NOMO-1 treated with dmso at 0.1 percent for 144 hours (cell line): ENCODE data around the gene COPS2.
"Not testable (repeated sequence)": the region's sequence is repeated elsewhere in the genome, so short reads cannot be mapped to it uniquely, and the experiment has no call there.

Source experiments
- DNase-seq: peaks from one replicate; lab custom pipeline; 2025; ENCODE audit not compliant: unreplicated experiment; lab: John Stamatoyannopoulos, UW

The COPS2 gene

DNA sequence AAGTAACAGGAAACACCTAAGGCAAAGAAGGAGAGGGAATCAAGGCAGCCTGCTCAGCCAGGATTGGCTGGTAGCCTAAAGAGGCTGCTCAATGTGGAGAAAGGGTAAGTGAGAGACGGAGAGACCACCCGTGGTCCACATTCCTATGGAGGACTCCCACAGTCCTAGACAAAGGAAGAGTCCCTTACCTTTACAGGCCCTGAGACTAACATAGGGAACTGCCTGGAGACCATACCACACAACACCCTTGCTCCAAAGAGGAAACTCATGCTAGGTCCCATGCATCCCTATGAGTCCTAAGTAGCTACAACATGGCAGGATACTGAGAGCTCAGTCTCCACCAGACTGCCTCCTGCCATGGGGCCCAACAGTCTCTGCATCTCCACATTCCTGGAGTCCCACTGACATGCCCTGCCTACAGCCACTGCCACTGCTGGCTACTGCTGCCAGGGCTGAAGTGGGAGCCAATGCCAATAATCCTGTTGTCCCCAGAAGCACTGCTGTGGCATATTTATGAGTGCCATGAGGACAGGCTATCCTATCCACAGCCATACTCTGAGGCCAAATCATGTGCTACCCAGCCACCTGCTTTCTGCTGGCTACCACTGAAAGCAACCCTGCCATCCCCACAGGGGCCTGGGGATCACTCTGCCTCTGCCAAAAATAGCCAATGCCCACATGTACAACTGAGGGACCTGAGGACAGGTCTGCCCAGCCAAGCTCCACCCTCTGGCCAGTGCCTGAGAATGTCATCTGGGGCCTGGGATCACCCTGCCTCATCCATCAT lies 45.0 kb downstream of the COPS2 start:
- DNase-seq: no peak

DNA sequence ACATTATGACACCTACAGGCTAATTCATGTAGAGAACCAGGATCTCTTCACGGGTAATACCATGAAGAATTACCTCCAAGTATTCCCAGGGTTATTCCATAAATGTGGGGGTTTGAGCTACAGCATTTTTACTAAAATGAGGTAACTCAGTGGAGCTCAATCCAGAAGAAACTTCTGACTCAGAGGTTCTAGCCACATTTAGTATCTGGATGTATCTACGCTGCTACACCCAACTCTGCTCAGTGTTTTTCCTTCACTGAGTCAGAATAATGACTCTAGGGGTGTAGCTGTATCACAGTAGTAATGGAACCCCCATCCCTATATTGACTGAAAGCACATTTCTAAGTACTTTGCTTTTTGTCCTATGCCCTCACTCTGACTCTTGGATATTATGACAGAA lies 52.4 kb downstream of the COPS2 start:
- no peak for DNase-seq

DNA sequence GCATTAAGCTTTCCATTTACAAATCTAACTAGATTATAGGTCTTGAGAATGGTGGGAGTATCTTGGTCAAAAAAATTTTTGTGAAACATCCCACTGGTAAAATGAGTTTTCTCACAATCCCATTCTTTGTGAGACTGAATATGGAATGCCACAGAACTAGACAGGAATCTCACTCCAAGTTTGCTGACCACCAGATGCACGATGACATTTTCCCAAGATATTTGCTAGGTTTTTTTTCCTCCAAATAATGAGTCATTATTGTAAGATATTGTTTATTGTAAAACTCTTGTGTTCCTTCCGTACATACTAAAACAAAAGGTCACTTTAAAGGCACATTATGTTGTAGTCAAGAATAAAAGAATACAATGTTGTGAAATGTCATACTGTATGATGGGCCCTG lies 53.9 kb downstream of the COPS2 start:
- DNase-seq: no peak

DNA sequence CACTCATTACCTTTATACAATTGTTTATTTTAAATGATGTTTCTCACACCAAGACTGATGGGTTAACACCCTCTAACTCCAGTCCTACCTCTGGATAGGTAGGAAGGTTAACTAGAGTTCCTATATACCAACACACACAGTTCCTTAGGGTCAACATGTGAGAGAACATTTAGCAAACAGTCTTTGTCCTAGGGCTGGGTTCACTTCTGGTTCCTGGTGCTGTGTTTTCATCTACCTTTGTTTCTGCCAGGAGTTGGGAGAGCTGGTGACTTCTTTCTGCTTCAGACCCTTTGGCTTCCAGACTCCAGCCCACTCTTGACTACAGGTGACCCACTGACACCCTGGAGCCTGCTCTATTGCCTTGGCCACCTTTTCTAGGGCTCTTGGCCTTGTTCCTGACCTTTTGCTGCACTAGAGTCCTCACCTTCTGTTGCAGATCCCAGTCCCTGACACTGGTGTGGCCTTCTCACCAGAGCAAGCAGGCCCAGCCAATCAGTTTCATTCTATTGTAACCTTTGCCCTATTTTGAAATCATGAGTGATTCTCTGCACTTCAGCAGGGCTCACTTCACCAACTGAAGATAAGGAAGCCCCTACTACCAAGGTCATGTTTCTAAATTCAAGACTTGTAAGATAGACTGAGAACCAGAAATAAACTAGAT lies 59.2 kb downstream of the COPS2 start:
- peak; percentile 11 for DNase-seq

DNA sequence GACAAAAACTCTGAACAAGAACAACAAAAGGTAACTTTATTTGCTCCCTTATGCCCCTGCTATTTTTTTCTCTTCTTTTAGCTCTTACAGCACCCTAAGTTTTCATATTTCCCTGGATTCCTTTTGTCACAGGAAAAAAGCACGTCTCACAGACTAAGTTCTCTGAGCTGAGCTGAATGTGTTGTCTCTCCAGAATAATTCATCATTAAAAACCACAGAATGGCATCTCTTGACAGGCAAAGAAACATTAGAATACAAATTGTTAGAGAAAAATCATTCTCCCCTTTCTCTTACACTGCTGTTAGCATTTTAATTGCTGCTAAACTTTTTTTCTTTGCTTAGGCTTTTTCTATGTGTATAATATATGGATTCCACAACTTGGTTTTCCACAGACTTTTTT lies 60.5 kb downstream of the COPS2 start:
- no peak for DNase-seq

DNA sequence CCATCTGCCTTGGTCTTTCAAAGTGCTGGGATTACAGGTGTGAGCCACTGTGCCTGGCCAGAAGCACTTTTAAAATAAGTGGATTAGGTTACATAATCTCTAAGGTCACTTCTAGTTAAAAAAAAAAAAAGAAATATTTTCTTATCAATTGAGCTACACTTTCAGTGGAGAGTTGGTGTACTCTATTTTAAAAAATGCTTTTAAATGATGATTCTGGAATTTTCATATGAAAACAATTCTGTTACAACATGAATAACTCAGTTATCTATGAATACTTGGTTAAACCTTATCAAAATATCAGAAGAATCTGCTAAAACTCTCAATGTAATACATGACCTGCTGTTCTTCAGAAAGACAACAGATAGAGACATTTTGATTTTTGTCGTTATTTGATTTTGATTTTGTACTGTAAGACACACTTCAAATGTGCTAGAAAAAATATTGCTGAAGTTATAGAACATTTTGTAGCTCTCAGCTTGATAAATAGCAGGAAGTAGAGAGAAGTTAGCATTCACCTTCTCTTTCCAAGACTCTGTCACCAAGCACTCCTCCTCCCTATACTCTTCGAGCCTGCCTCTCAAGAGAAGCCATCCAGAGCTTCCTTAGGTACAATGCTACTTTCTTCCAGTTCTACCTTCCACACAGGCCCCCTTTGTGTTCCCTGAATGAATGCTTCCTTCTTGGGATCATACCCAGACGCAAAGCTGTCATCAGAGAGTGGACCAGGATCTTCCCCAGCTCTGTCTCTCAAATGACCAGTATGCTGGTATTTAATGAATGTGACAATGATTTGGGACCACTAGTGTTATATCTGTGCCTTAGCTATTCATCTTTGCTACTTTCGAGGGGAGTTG lies 61.9 kb downstream of the COPS2 start:
- no peak for DNase-seq

DNA sequence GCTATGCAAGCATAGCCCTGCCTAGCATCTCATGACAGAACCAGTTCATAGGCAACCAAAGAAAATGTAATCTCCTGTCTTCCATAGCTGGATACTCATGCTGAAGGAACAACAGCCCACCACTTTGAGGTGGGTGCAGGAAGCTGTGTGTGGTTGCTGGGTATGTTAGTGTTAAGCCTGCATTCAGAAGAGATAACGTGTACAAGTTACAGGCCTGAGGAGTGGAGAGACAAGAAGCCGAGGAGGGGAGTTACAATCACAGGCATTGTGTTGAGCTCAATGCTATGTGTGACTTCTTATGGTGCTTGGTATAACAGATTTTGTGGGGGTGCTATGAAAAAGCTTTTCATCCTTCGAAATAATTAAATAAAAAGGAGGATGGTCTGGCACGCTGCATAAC lies 66.4 kb downstream of the COPS2 start:
- DNase-seq: no peak

DNA sequence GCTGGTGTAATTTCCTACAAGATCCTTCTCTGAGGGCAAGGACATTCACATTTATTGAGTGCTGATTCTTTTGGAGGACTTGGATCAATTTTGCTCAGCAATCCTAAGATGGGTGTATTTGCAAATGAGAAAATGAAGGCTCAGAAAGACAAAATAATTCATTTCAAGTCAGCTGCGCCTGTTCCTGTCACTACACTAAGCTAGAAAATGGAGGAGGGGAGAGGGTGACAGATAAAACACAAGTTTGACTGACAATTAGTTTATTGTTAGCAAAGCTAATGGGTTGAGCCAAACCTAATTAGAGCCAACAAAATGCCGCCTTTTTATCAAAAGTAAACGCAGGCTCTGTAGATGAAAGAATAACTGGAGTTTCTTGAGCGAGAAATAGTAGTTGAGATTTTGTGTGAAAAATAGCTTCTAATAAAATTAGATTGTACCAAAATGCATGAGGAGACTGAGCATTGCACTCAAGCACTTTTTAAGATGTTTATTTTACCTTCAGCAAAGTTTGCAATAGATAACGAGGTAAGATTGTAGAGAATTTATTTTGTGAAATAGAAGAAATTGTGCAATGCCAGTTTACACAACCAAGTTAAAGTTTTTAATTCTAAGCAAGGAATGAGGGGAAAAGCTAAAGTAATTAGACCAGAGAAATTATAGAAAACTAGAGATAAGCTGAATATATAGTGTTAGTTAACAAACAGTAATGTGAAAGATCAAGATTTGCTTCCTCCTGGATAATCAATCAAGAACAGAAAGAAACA lies 69.5 kb downstream of the COPS2 start:
- DNase-seq: no peak

DNA sequence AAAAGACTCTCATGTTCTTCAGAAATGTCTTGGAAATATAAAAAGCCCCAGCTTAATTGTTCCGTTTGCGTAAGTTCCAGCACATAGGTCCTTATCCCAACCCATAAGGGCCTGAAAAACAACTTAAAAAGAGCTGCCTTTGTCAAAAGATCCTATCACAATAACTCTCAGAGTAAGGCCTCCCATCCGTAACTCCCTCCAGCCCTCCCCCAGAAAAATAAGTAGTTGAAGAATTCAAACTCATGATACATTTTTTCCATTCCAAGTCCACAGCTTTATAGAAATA lies 71.2 kb downstream of the COPS2 start:
- DNase-seq: no peak

DNA sequence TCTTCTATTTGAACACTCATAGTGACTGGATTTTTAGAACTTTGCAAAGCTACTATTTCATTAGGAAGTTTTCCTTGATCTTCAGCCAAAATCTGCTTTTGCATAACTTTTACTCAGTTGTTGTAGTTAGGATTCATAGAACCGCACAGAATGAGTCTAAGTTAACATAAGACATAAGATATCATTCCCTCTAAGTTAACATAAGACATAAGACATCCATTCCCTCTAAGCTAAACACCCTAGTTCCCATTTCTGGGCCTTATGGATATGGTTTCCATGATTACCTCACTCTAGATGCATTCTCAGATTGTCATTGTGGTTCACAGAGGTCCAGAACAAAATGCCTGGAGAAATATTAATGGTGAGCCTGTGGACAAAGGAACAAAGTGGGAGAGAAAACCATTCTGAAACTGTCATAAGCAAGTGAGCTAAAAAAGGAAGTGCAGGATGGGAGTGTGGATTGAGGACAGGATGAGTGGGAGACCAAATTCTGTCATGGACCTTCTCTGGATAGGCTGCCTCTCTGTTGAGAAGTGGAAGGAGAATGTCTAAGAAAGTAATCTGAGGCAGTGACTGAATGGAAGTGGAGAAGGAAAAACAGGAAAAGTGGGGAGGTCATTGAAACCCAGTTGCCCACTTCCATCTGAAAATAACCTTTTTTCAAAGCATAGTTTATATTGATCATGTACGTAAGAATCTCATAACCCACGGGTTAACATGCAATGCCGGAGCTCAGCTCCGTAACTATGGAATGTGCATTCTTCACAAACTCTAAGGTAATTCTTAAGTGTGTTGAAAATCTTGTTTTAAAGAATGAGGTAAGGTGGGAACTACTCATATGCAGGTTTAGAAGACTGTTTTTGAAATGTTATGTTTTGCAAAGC lies 71.8 kb downstream of the COPS2 start:
- no peak for DNase-seq

DNA sequence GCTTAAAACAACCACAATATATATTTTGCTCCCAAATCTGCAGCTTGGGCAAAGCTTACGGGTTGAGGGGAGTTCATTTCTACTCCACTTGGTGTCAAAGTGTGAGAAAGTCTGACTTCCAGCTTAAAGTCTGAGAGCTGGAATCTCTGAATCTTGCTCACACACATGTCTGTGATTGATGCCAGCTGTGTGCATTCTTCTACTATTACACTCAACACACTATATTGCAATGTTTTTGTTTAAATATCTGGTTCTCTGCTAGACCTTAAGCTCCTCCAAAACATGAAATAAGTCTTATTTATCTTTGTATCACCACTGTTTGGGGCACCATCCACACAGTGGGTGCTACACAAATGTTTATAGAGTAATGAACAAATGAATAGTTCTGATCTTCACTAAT lies 72.4 kb downstream of the COPS2 start:
- DNase-seq: no peak

DNA sequence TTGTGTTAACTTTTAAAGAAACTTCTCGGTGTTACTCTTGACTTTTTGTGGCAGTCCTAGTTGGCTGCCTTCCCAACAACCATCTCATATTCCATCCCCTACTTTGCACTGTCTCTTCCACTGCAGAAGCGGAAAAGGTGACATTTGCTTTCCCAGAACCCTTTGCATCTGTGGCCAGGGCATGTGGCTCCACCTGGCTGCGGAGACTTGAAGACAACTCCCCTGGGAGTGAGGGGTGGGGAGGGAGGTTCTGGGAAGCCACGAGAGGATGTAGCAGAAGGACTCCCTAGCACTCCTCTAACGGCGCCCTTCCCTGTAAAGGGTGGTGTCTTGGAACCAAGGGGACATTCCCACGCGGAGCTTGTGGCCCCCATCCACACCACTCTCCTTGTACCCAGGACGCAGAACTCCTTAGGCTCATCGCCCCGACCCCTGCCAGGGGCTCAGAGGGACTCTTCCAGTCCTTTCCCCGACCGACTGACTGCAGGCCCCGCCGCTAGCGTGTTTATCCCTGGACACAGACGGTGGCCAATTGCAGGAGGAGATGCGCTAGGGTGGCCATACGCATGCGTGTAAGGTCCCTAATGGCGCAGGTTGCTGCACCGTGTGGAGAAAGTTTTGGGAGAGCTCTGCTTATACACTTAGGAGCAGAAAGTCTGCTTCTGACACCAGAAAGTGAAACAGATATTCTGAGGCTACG lies 75.9 kb downstream of the COPS2 start:
- DNase-seq: no peak

DNA sequence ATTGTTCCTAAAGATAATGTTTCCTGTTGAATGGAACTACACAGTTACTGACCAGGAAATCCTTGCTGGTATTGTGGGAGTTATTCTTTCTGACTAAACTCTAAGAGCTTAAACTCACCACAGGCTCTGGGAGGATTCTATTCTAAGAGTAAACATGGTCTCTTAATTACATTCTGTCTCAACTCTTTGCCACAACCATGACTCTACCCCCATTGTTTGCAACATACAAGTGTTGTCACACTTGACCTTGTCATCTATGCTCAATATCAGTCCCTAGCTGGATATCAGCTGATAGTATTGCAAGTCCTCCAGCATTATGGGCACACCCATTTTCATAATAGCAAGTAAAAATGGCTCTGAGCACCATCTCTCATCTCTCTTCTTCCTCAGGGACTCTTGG lies 79.5 kb downstream of the COPS2 start:
- peak; percentile 50 for DNase-seq

DNA sequence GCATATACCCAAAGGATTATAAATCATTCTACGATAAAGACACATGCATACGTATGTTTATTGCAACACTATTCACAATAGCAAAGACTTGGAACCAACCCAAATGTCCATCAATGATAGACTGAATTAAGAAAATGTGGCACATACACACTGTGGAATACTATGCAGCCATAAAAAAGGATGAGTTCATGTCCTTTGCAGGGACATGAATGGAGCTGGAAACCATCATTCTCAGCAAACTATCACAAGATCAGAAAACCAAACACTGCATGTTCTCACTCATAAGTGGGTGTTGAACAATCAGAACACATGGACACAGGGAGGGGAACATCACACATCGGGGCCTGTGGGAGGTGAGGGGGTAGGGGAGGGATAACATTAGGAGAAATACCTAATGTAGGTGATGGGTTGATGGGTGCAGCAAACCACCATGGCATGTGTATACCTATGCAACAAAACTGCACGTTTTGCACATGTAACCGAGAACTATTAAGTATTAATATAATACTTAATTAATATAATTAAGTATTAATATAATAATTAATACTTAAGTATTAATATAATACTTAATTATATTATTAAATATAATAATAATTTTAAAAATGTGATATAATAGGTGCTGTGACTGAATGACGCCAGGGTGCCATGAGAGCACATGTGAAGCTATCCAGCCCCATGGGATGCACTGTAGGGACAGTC lies 80.7 kb downstream of the COPS2 start:
- not testable (repeated sequence) for DNase-seq
